Medulla oblongata (tissue), 1 donor: Measurements from ENCODE around the gene ZDHHC9.
A peak's percentile ranks its signal among the peaks of the same experiment; 100 is the strongest.

ENCODE experiments used
- DNase-seq: peaks from one replicate; pipeline ENCODE4 v3.0.0-alpha.2; 2015; ENCODE audit errors: extremely low spot score

ZDHHC9 gene

GRCh38 chrX:129786210-129786651 is 57.5 kb downstream of the ZDHHC9 start:
- DNase-seq: peak; percentile 50

GRCh38 chrX:129785160-129785947 is 58.3 kb downstream of the ZDHHC9 start:
- DNase-seq: no peak

DNA sequence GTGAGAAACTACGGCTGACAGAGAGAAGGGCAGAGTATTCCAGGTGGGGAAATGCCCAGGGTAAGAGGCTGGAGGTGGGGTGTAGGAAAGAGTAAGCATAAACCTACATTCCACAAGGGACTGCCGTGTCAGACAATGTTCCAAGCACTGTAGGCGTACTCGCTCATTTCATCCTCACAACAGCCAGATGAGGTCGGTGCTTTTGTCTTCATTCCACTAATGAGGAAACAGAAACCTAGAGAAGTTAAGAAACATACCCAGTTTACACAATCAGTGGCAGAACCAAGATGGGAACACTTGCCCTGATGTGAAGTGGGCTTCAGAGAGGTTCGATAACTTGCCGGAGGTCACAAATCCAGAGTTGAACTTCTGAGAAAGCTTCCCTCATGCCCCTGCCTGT is 59.3 kb downstream of the ZDHHC9 start:
- DNase-seq: no peak

- no peak for DNase-seq
Observed at GRCh38 chrX:129783291-129783713, 60.4 kb downstream of the ZDHHC9 start.

DNA sequence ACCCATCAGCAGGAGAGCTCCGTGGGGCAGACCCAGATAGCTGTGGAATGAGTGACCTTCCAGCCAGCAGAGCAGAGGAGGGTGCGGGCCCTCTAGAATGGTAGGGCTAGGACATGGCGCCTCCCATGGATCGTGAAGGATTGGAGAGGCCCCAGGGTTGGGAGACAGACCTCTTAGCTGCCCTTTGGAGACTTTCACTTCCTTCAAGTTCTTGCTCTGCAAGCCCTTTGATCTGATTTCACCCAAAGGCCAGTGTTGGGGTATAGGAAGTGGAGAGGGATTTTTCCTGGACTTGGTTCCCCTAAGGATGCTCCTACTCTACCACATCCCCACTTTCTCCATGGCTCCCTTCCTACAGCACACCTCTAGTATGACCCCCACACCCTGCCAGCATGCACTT is 61.0 kb downstream of the ZDHHC9 start:
- DNase-seq: no peak

DNA sequence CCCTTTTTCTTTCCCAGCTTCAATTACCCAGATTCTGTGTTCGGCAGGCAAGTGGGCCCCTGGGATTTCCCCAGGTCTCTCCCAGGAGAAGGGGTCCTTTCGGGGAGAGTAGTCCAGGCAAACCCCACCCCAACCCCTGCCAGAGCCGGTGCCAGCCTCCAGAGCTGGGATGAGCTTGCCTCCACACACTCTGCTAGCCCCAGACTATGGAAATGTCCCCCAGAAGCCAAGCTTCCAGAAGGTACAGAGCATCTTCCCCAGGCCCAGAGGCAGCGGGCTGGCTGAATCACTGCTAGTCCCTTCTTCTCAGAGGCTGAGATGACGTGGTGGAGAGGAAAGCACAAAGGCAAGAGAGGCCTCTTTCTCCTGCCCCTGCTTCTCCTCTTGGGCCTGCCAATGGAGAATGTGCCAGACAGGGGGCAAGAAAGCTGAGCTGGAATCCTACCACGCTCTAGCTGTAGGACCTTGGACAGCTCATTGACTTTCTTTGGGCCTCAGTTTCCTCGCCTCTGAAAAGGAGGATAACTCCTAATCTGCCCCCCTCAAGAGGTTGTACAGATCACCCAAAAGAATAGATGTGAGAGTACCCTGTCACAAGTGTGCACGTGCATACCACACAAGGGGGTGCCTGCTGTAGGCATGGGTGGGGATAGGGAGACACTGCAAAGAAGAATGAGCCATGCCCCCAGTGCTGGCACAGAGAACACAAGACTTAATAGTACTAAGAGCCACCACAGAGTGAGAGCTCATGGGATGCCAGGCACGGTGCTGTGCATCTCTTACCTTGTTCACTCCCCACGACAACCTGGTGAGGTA is 61.8 kb downstream of the ZDHHC9 start:
- no peak for DNase-seq

DNA sequence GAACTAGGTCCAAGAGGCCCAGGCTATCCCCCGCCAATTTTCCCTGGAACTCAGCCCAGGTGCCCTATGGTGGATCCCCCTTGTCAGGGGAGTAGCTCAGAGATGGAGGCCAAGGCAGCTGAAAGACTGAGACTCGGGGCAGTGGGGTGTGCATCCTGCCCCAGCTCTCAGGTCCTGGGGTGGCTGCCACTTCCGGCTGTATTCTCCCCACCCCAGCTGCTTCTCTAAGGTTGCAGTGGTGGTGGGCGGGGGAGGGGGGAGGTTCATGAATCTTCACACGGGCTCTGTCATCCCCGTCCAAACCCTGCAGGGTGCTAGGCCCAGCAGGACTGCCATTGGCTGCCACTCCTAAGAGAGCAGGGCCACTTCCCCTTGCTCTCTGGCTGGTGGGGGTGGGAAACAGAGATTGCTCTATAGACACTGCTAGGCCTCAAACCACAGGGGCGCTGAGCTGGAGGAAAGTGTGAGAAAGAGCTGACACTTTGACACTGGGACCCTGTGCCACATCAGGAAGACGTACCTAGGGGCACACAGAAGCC is 62.5 kb downstream of the ZDHHC9 start:
- peak; percentile 39 for DNase-seq

DNA sequence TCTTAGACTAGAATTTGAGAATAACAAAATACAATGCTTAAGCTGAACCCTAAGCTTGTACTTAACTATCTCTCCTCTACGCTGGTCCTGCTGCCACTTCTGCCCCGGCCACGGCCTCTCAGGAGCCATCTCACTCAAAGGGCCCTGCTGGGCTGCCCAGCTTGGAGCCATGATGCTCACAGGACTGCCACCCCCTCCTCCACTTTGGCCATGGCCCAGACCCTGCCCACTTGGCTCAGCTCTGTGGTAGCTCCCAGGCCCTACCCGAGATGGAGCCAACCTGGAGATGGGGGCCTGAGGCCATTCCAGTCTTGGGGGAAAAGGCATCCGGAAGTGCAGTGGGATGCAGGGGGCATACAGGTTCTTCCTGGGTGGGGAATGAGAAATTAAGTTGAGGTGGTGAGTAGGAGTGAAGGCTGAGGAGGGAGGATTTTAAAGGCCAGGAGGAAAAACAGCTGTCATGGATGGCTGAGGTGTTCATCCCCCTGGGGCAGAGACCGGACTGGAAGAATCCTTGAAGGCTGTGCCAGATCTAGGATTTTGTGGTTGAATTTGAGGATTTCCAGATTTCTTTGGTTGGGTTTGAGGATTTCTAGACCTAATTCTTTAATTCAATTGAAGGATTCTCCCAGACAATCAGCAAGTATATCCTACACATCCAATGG is 63.1 kb downstream of the ZDHHC9 start:
- no peak for DNase-seq

GRCh38 chrX:129779747-129780146 is 63.9 kb downstream of the ZDHHC9 start, which contains the start of gene SASH3:
Gene SASH3, plus strand, starts transcription at chrX:129779949. Its CDS starts 149 bp downstream, at chrX:129780098.
- DNase-seq: peak; percentile 47

DNA sequence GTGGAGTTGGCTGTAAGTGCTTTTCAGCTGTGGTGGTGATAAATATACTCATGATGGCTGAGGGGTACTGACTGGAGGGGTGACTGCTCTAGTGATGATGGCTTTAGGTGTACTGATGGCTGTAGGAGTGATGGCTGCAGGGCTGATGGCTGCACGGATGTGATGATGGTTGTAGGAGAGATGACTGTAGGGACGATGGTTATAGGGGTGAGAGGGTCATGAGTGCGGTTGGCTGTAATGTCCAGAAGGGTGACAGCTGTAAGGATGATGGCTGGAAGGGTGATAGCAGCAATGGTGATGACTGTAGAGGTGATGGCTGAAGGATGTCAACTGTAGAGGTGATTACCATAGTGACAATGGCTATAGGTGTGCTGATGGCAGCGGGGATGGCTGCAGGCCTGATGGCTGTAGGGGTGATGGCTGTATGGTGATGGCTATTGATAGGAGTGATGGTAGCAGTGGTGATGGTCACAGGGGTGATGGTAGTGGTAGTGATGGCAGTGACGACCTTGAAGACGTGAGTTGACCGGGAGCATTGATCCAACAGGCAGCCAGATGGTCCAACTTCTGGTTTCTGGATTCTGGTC is 64.5 kb downstream of the ZDHHC9 start:
- no peak for DNase-seq

- peak; percentile 46 for DNase-seq
Observed at GRCh38 chrX:129777218-129778030, 66.3 kb downstream of the ZDHHC9 start.

GRCh38 chrX:129773649-129774458 is 69.8 kb downstream of the ZDHHC9 start:
- DNase-seq: no peak

DNA sequence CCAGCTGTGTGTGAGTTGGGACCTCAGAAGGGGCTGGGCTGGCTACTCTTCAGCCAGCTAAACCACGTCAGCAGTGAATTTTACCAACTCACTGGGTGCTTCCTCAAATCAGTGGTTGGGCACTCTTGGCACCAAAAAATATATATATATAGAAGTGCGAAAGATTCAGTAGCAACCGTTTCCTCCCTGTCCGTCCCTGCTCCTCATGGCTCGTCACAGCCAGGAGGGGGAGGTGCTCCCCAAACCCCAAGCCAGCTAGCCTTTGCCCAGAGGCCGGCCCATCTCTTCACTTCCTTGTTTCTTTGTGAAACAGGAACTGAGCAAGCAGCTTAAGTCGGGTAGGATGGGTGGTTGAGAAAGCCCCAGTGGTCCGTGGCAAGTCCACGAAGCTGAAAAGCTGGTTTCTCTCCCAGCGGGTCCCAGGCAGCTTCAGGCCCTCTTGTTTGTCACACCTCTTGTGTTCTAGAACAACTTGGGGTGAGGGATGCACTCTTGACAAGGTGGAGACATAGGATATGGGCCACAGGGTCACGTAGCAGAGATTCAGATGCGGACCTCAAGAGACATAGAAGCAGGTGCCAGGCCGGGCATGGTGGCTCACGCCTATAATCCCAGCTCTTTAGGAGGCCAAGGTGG is 70.8 kb downstream of the ZDHHC9 start:
- DNase-seq: peak; percentile 76

- DNase-seq: no peak
Observed at GRCh38 chrX:129771266-129771995, 72.3 kb downstream of the ZDHHC9 start.

DNA sequence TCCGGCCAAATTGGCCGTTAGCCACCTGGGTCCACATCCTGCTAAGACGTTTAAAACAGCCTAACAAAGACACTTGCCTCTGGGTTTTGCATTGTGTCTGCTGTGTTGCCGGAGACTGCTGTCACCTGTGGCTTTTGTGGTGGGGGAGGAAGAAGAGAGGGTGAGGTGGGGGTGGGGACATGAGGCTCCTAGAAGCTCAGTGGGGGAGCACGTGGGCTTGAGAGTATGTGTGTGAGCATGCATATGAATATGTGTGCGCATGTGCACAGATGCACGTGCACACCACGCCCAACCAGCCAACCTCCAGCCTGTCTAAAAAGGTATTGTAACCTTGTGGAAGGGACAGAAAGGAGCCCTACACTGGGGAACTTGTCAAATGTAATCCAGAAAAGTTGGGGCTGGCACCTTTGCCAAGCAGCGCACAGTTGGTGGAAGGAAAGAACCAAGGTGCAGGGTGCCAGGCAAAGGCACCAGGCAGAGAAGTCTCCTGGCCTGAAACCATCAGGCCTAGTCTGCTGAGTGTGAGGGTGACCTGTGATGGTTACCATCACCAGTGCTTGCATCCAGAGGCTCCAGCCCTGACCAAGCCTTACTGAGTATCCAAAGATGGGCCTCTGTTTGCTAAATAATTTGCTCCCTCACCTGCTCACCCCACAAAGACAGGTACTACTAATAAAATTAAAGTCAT is 74.1 kb downstream of the ZDHHC9 start:
- no peak for DNase-seq

DNA sequence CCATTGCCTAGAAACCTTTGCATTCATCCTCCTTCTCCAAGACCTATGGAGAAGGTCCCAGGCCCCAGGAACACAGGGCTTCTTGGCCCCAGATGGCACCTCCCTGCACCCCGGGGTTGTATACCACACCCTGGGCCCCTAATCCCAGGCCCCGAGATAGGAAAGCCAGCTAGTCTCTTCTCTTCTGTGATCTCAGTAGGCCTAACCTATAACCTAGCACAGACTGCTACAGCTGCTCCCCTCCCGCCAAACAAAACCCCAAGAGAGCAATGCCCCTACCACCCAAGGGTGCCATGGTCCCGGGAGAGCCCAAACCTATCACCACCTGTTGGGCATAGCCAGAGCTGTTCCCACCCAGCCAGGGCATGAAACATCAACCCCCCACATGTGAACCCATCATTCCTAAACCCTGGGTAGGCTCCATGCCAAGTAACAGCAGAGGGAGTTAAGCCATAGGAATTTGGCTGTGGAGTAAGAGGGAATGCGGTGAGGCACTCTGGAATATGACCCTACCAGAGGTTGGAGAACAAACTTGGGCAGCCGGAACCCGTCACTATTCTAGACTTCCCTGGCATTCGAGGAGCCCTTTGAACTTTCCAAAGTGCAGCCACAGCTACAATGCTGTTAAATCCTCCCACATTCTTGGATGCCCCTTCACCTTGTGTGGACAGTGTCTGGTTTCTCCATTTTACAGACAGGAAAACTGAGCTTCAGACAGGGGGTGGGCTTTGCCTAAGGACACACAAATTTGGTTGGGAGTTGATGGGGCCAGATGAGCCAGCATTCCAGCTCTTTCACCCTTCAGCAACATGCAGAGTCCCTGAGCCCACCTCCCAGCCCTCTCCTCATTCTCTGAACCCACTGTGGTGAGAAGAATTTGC is 74.9 kb downstream of the ZDHHC9 start:
- DNase-seq: no peak

GRCh38 chrX:129768186-129768585 is 75.5 kb downstream of the ZDHHC9 start:
- DNase-seq: no peak
